GM12891 (cell line): ENCODE results near the gene PSAPL1.

Experiments
- POLR2A ChIP-seq: IDR thresholded peaks from 2 replicates; pipeline ENCODE4 v1.6.1; 2011; ENCODE audit warnings: low read depth, low read length, control low read depth
- POLR2AphosphoS5 ChIP-seq: IDR thresholded peaks from 2 replicates; pipeline ENCODE4 v1.6.1; 2011; ENCODE audit warnings: low read depth, low read length, control low read depth
- SPI1 ChIP-seq: IDR thresholded peaks from 2 replicates; pipeline ENCODE4 v1.6.1; 2011; ENCODE audit warnings: low read depth, low read length, control low read depth

DNA sequence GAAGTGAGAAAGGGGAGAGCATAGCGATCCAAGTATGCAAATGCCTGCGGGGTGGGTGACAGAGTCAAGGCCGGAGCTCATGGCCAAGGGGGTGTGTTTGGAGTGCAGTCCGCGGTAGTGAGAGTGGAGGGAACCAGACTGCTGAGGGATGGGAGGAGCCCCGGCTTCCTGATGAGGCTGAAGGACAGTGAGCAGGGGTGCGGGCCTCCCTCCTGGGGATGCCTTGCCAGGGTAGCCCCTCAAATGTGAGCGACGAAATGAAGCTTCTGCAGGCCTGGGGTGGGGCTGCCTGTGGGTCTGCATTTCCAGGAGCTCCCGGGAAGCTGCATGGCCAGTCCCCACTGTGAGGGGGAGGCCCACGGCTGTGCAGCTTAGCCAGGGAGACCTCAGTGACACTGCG, 45.0 kb downstream of the PSAPL1 start:
- TF ChIP-seq POLR2AphosphoS5 (no peak), POLR2A (no peak), SPI1 (no peak)
